Stimulated activated naive CD4-positive, alpha-beta T cell treated with Interleukin-2 at 50 U/mL for 16 hours (primary cell): Measurements from ENCODE around the gene SRSF11.

Experiments used
- DNase-seq: peaks from one replicate; lab custom pipeline; 2025; lab: John Stamatoyannopoulos, UW

Gene SRSF11

GRCh38 chr1:70222716-70223235 lies 1.6 kb downstream of the SRSF11 start:
- DNase-seq, result no peak

- no peak for DNase-seq
These were observed 3.8 kb downstream of the SRSF11 start for GRCh38 chr1:70224954-70225353.

- DNase-seq, result no peak
These were observed 6.3 kb downstream of the SRSF11 start for GRCh38 chr1:70227439-70227838.

- no peak for DNase-seq
These were observed 7.5 kb downstream of the SRSF11 start for GRCh38 chr1:70228670-70229069.

- DNase-seq, result no peak
These were observed 10.3 kb downstream of the SRSF11 start for GRCh38 chr1:70231475-70231874.

- no peak for DNase-seq
These were observed 13.6 kb downstream of the SRSF11 start for GRCh38 chr1:70234733-70235132.

- DNase-seq, result no peak
These were observed 18.8 kb downstream of the SRSF11 start for GRCh38 chr1:70239940-70240339.

- DNase-seq, result no peak
These were observed 25.9 kb downstream of the SRSF11 start for GRCh38 chr1:70247122-70247521.

- DNase-seq, result no peak
These were observed 26.6 kb downstream of the SRSF11 start for GRCh38 chr1:70247768-70248167.

- no peak for DNase-seq
These were observed 27.5 kb downstream of the SRSF11 start for GRCh38 chr1:70248729-70249128.

GRCh38 chr1:70256664-70257063 lies 35.5 kb downstream of the SRSF11 start:
- no peak for DNase-seq

GRCh38 chr1:70264839-70265238 lies 43.7 kb downstream of the SRSF11 start:
- no peak for DNase-seq

GRCh38 chr1:70265946-70266345 lies 44.8 kb downstream of the SRSF11 start:
- no peak for DNase-seq

GRCh38 chr1:70277875-70278274 lies 56.7 kb downstream of the SRSF11 start:
- DNase-seq, result no peak

GRCh38 chr1:70278710-70279109 lies 57.5 kb downstream of the SRSF11 start:
- DNase-seq, result no peak

GRCh38 chr1:70284366-70284765 lies 63.2 kb downstream of the SRSF11 start:
- no peak for DNase-seq

GRCh38 chr1:70286453-70286852 lies 65.3 kb downstream of the SRSF11 start:
- no peak for DNase-seq

GRCh38 chr1:70288166-70288565 lies 67.0 kb downstream of the SRSF11 start:
- no peak for DNase-seq

- no peak for DNase-seq
These were observed 69.0 kb downstream of the SRSF11 start for GRCh38 chr1:70290218-70290617.

GRCh38 chr1:70293186-70293843 lies 72.1 kb downstream of the SRSF11 start:
- DNase-seq, result no peak

- no peak for DNase-seq
These were observed 74.6 kb downstream of the SRSF11 start for GRCh38 chr1:70295749-70296148.

- no peak for DNase-seq
These were observed 78.3 kb downstream of the SRSF11 start for GRCh38 chr1:70299472-70299871.
